Left lung (tissue), 10 donors: ENCODE measurements around the gene AANAT. TPM values are rescaled to one million over a fixed set of nuclear protein-coding genes. Genes with fewer than 3 reads are reported as not detected.

ENCODE experiments used
- ATAC-seq: fragments of 200-7000 bp; cut with Tn5 transposase; one replicate; pipeline ENCODE4 v1.9.1; 2020; ENCODE audit warnings: moderate library complexity
- DNase-seq, 4 donors: peaks; one replicate each; pipeline ENCODE4 v3.0.0-alpha.2; 2013 to 2020
- H3K27ac ChIP-seq, 2 donors: fragments of 200-600 bp; sonication (generic) in 1 of 2; one replicate each; pipeline versions ENCODE4 v1.5.0 to v1.8.0; 2020 to 2021
- H3K27me3 ChIP-seq, 2 donors: fragments of 200-600 bp; sonication (generic) in 1 of 2; one replicate each; pipeline versions ENCODE4 v1.5.0 to v1.8.0; 2020 to 2021
- H3K36me3 ChIP-seq, 2 donors: fragments of 200-600 bp; sonication (generic) in 1 of 2; one replicate each; pipeline versions ENCODE4 v1.5.0 to v1.8.0; 2020 to 2021
- H3K4me1 ChIP-seq, 2 donors: fragments of 200-600 bp; one replicate each; pipeline ENCODE4 v1.8.0; 2021
- H3K4me3 ChIP-seq, 2 donors: fragments of 200-600 bp; sonication (generic) in 1 of 2; one replicate each; pipeline versions ENCODE4 v1.5.0 to v1.8.0; 2020 to 2021; ENCODE audit warnings: mild to moderate bottlenecking in 1 of 2
- H3K9me3 ChIP-seq, 2 donors: fragments of 200-600 bp; sonication (generic) in 1 of 2; one replicate each; pipeline versions ENCODE4 v1.5.0 to v1.8.0; 2020 to 2021
- CTCF ChIP-seq, 2 donors: fragments of 200-600 bp; sonication (generic) in 1 of 2; IDR thresholded peaks; one replicate each; pipeline versions ENCODE4 v1.5.0 to v1.8.0; 2021; ENCODE audit warnings: antibody characterized with exemption in 2 of 2
- intact Hi-C, 2 donors: fragments of 100-400 bp; cut with DNase I; formaldehyde crosslinking; loops; one replicate each; pipeline versions ENCODE4 v1.11.2 to v1.14.2; 2022
- polyA plus RNA-seq, 6 donors: library from polyadenylated mRNA; unstranded; fragments of 120-200 nt; gene quantifications; one replicate each; pipeline ENCODE4 v1.2.1, GENCODE V29; 2013; ENCODE audit not compliant: insufficient read length in 6 of 6
- total RNA-seq, 2 donors: library from RNA; stranded (reverse); fragmentation: NEBNext Ultra II Directional; extraction: Animal tissue kit (Norgen Biotek cat#: 25700); gene quantifications; one replicate each; pipeline ENCODE4 v1.2.1, GENCODE V29; 2021
- donor health status: DM: no; HTN: yes; CAD: no.
- donor health status: DM: no; HTN: no; CAD: no.

AANAT gene
- total and polyA plus RNA-seq, 8 donors, result 0.10 to 0.23 (median 0.18) TPM; not detected in 3

GRCh38 chr17:76452660-76453430 is 14.6 kb upstream of the AANAT start, which contains the start of gene UBE2O:
TSS of gene UBE2O (minus strand) at chr17:76453152. CDS start at chr17:76453141, 11 bp downstream.
- Histone ChIP-seq H3K27me3 (no peaks in the 10 kb centered on the region), H3K4me3 (peak within 1 kb of the TSS; percentile 90 to 97), H3K36me3 (no peaks in the 10 kb centered on the region), H3K4me1 (peaks cover 10 to 24% of the 10 kb centered on the region in 2 donors), H3K27ac (peak within 1 kb of the TSS; percentile 57 to 80), H3K9me3 (no peaks in the 10 kb centered on the region)
- ATAC-seq (peak; percentile 98), DNase-seq (peak; percentile 80 to 97 (median 88))
- TF ChIP-seq CTCF (IDR thresholded peaks at IDR 0.05), result peak in 1 of 2 donors; percentile 29
- intact Hi-C loops, result no loop called here

- Histone ChIP-seq H3K9me3 (no peaks in the 10 kb centered on the region), H3K27ac (peak overlapping the region in 1 of 2 donors; percentile 80), H3K4me3 (peak overlapping the region in 1 of 2 donors; percentile 97), H3K36me3 (no peaks in the 10 kb centered on the region), H3K27me3 (no peaks in the 10 kb centered on the region), H3K4me1 (peaks cover 10 to 24% of the 10 kb centered on the region in 2 donors)
- no peak for ATAC-seq
- no peak for TF ChIP-seq CTCF (IDR thresholded peaks at IDR 0.05)
- intact Hi-C loops, result no loop called here
- DNase-seq, result no peak
Measured at GRCh38 chr17:76453431-76453743, 14.0 kb upstream of the AANAT start.

- no peak overlapping the region for H3K4me3 ChIP-seq
- no peaks in the 10 kb centered on the region for H3K9me3 ChIP-seq
- ATAC-seq (peak; percentile 88), DNase-seq (peak in 1 of 4 donors; percentile 38)
- H3K4me1 ChIP-seq, result no peaks in the 10 kb centered on the region
- H3K27me3 ChIP-seq, result no peaks in the 10 kb centered on the region
- H3K36me3 ChIP-seq, result no peaks in the 10 kb centered on the region
- intact Hi-C loops, result no loop called here
- peak; percentile 22 to 30 for TF ChIP-seq CTCF (IDR thresholded peaks at IDR 0.05)
- H3K27ac ChIP-seq, result no peak overlapping the region
Measured at GRCh38 chr17:76458580-76459490, 8.6 kb upstream of the AANAT start.

- H3K4me1 ChIP-seq, result no peaks in the 10 kb centered on the region
- H3K36me3 ChIP-seq, result no peaks in the 10 kb centered on the region
- intact Hi-C loops, result no loop called here
- no peaks in the 10 kb centered on the region for H3K9me3 ChIP-seq
- no peak overlapping the region for H3K27ac ChIP-seq
- DNase-seq (no peak), ATAC-seq (no peak)
- TF ChIP-seq CTCF (IDR thresholded peaks at IDR 0.05), result no peak
- no peaks in the 10 kb centered on the region for H3K27me3 ChIP-seq
- H3K4me3 ChIP-seq, result no peak overlapping the region
Measured at GRCh38 chr17:76459674-76460073, 7.7 kb upstream of the AANAT start.
